NCI-H2196 treated with DMSO at 0.1 percent for 48 hours (cell line): ENCODE results near the gene DICER1.

Experiments used
- DNase-seq: peaks from one replicate; lab custom pipeline; 2025; ENCODE audit not compliant: unreplicated experiment; lab: John Stamatoyannopoulos, UW

DICER1 gene

DNA sequence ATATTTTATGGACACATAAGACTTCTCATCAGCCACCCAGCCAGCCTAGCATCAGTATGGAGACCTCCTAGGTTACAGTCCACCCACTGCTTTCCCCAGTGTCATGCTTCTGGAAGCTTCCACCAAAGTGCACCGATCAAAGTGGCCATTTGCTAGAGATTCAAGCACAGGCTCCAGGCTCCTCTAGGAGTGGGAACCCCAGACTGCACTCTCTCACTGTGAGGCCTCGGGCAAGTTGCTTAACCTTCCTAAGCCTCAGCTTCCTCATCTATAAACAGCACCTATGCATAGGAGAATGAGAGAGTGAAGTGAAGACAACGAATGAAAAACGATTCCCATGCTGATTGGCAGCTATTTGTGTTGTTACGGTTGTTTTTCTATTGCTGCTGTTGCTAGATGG, 94.4 kb downstream of the DICER1 start:
- no peak for DNase-seq

DNA sequence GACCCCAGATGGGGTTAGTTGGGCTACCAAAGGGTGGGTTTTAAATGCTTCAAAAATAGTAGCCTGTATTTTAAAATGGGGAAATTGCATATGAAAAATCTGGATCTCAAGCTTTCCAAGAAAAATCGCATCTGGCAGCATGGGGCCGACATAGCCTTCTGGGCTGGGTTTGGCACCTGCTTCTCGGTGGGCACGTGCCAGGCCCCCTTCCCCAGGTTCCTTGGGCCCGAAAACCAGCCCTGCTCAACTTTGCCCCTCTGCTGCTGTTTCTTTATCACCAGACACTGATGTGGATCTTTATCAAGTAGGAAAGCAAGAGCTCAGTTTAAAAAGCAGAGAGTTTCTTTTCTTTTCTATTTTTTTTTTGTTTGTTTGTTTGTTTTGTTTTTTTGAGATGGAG, 95.1 kb downstream of the DICER1 start:
- DNase-seq, result no peak

- DNase-seq, result no peak
Measured at GRCh38 chr14:95061317-95062093, 95.8 kb downstream of the DICER1 start.

DNA sequence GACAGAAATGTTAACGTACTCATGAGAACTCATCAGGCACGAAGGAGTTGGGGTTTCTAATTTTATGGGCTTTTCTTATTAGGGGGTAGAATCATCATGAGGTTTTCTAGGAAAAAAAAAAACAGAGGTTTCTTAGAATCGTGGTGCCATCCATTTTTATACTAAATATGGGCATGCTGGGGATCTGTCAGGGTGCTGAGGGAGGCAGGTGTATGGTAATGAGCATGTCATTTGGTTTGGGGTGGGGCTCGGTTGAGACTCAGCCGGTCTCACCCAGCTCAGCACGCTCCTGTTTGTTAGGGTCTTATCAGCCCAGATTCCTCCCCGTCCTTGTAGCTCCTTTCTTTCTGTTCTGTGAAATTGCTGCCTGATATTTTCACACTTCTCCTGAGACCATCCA, 98.2 kb downstream of the DICER1 start:
- no peak for DNase-seq

- DNase-seq, result no peak
Measured at GRCh38 chr14:95058491-95058890, 98.8 kb downstream of the DICER1 start.

- no peak for DNase-seq
Measured at GRCh38 chr14:95057851-95058250, 99.5 kb downstream of the DICER1 start.

DNA sequence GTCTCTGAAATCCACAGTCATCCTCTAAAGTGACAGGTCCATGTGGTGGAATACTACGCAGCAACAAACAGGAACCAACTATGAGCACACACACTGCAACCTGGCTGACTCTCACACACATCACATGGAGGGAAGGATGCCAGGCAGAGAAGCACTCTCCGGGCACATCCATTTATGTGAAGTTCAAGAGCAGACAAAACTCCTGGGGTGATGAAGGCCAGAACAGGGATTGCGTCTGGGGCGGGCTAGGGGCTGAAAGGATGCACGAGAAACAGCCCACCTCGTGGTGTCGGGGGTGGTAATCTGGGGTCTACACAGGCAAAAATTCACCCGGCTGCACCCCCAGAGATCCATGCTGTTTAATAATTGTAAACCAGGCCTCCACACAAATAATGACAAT, 100.2 kb downstream of the DICER1 start:
- DNase-seq, result no peak

DNA sequence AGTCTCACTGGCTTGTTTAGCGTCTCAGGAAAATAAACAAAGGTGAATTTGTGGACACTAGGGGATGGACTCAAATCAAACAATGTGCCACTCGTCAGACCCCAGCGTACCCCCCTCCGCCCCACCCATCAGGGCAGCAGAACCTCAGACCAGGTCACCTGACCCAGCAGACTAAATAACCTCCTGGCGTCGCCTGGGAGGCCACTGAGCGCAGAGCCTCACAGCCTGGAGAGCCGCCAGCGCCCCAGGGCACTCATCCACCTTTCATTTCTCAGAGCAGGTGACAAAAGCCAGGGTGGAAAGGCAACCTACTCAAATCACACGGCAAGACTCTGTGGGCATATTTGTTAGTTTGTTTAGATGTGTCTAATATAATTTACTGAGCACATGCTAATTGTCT, 100.9 kb downstream of the DICER1 start:
- DNase-seq, result peak; percentile 43

DNA sequence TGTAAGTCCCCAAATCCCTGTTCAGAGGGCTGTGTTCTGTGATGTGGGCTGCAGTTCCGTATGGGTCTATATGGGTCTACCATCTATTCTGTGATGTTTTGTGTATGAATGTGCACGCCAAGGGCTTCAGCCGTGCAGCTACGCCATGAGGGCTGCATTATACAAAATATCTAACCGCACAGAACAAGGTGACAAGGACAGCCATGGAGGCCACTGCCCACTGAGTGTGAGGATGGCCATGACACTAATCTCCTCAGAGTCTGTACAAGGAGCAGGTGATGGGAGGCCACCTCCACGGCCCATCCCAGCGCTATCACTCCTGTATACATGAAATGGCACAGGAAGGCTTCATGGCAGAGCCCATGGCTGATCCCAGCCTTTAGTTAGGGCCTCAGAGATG, 102.0 kb downstream of the DICER1 start:
- no peak for DNase-seq

- DNase-seq, result no peak
Measured at GRCh38 chr14:95054346-95055280, 102.7 kb downstream of the DICER1 start.

DNA sequence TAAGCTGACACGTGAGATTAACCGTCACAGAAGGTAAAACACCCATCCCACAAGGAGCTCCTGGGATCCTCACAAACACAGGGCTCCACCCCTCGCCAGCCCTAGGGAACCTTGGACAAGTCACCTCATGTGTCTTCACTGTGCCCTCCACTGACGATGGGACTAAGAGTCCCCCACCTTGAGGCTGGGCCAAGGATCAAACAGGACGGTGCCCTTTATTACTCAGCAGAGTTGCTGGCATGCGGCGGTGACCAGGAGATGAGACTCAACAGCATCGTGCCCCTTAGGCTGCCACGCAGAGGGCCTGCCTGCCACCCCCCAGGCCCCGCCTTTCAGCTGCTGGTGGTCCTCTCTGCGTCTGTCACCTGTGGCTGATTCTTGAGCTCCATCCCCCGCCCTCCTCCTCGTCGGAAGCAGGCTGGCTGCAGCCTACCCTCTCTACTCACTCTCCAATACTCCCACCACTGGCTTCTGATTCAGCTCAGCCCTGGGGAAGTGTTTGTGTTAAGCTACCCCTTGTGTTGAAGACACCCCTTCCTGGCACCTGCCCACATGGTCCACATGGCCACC, 105.2 kb downstream of the DICER1 start:
- DNase-seq, result no peak

- DNase-seq, result no peak
Measured at GRCh38 chr14:95049952-95050351, 107.4 kb downstream of the DICER1 start.

GRCh38 chr14:95048771-95049312, 108.5 kb downstream of the DICER1 start:
- no peak for DNase-seq

- no peak for DNase-seq
Measured at GRCh38 chr14:95047754-95048153, 109.6 kb downstream of the DICER1 start.

DNA sequence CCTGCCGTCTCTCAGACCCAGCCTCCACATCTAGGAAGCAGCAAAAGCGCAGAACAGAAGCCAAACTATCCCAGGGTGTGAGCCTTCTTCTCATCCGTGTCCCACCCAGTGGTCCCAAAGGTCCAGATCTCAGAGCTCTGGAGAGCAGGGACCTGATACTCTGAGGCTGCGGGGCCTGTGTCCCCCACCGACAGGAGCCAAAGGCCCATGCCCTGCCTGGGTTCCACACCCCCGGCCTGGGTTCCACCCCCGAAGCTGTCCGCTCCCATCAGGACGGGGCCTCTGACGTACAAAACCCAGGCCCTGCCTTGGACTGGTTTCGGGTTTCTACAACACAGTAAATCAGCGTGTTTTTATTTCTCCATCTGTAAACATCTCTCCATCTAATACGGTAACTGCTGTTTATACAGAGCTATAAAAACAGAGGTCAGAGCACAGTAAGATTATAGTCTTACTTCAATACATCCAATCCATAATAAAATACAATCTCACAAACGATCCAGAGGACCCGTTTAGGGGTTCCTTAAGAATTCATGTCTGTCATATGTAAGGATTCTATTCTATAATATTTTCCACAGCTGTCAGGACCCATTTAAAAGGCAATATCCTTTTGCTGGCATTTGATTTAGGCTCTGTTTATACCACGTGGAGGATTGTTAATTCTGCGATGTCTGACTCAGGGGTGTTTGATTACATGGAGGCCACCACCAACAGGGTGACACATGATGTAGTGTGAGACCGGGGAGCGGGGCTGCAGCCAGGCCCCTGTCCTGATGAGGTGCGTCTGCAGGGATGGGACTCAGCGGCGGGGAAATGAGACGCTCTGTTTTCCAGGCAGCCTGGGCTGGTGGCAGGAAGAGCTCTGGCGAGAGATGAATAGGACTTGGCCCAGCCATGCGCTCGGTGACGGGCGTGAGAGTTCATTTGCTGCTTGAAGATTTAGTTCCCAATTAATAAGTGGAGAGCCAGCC, 110.3 kb downstream of the DICER1 start:
- DNase-seq, result no peak

DNA sequence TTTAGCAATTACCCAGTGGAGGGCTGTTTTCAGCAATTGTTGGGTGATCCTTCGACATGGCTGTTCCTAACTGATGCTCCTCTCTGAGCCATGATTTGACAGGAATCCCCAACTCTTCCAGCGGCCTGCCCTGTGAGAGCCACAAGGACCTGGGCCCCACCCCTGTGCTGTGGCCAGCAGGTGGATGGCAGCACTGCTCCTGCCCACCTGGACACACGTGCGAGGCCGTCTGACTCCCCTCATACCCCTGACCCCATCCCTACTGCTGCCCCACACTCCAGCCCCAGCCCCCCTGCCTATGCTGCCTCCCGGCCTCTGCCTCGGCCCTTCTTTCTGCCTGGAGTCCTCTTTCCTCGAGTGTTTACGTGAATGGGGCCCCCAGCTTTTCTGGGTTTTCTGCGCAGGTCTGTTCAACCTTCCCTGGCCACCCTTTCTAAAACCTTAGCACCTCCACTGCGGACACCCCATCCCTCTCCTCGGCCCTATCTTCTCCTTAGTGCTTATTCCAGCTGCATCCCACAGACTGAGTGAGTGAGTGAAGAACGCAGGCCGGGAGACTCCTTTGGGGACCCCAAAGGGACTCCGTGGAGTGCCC, 111.4 kb downstream of the DICER1 start:
- DNase-seq, result no peak

DNA sequence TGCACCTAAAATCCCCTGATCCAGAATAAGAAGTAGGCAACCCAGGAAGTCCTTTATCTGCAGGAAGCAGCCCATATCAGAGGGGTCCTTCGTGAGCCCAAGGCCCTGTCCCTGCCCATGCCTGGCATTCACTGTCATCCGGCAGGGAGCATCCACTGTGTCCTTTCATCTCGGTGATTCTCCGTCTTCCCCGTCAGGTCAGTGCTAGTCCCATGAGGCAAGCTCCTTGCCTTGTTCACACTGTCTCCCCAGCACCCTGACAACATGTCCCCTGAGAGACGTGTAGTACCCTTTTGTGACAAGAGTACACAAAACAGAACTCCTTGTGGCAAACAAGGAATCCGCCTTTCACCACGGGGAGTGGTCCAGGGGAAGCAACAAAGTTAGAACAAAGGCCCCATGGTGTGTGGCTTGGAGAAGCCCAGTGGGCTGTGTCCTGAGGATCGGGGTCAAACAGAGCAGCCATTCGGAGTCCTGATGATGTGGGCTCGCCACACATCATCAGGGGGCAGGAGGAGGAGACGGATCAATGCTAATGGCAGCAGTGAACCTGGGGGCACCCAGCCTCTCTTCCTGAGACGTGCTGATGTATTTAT, 112.1 kb downstream of the DICER1 start:
- no peak for DNase-seq

GRCh38 chr14:95044463-95045105, 112.7 kb downstream of the DICER1 start:
- DNase-seq, result no peak
